Parathyroid adenoma (tissue), 2 donors: ENCODE data around the gene ACP2.

ENCODE experiments used
- H2AFZ ChIP-seq: fragments of 300-600 bp; sonication (generic); one replicate; pipeline ENCODE4 v1.7.0; 2017; ENCODE audit warnings: antibody characterized with exemption, mild to moderate bottlenecking
- H3K27ac ChIP-seq: fragments of 300-600 bp; sonication (generic); one replicate; pipeline ENCODE4 v1.7.0; 2017
- H3K27me3 ChIP-seq: fragments of 300-600 bp; sonication (generic); one replicate; pipeline ENCODE4 v1.7.0; 2017; ENCODE audit warnings: low read length; ENCODE audit not compliant: control insufficient read depth, insufficient read depth
- H3K36me3 ChIP-seq: fragments of 300-600 bp; sonication (generic); one replicate; pipeline ENCODE4 v1.7.0; 2017; ENCODE audit warnings: low read length; ENCODE audit not compliant: control insufficient read depth, insufficient read depth
- H3K4me1 ChIP-seq: fragments of 300-600 bp; sonication (generic); one replicate; pipeline ENCODE4 v1.7.0; 2017; ENCODE audit warnings: control low read depth
- H3K4me2 ChIP-seq: fragments of 300-600 bp; sonication (generic); one replicate; pipeline ENCODE4 v1.7.0; 2017; ENCODE audit warnings: low read length
- H3K4me3 ChIP-seq: fragments of 300-600 bp; sonication (generic); one replicate; pipeline ENCODE4 v1.7.0; 2017; ENCODE audit warnings: low read depth, low read length
- H3K79me2 ChIP-seq: fragments of 300-600 bp; sonication (generic); one replicate; pipeline ENCODE4 v1.7.0; 2017; ENCODE audit warnings: control low read depth
- H3K9ac ChIP-seq: fragments of 300-600 bp; sonication (generic); one replicate; pipeline ENCODE4 v1.7.0; 2017; ENCODE audit warnings: mild to moderate bottlenecking
- H3K9me3 ChIP-seq: fragments of 300-600 bp; sonication (generic); one replicate; pipeline ENCODE4 v1.7.0; 2017; ENCODE audit warnings: low read length; ENCODE audit not compliant: control insufficient read depth
- CTCF ChIP-seq: fragments of 300-600 bp; sonication (generic); IDR thresholded peaks from one replicate; pipeline ENCODE4 v1.7.0; 2017; ENCODE audit warnings: antibody characterized with exemption, mild to moderate bottlenecking
- donor health status: primary hyperparathyroidism.

Gene ACP2

GRCh38 chr11:47264521-47264920 is 15.9 kb upstream of the ACP2 start:
- Histone ChIP-seq H3K4me3 (no peak overlapping the region), H3K36me3 (no peaks in the 10 kb centered on the region), H3K9me3 (no peaks in the 10 kb centered on the region), H3K27me3 (no peaks in the 10 kb centered on the region), H3K27ac (no peak overlapping the region), H3K4me1 (no peaks in the 10 kb centered on the region), H3K79me2 (no peaks in the 10 kb centered on the region), H3K4me2 (no peak overlapping the region), H3K9ac (no peak overlapping the region), H2AFZ (no peak overlapping the region)
- TF ChIP-seq CTCF = no peak

- Histone ChIP-seq H3K4me1 (no peaks in the 10 kb centered on the region), H3K4me3 (no peak overlapping the region), H3K36me3 (no peaks in the 10 kb centered on the region), H3K79me2 (no peaks in the 10 kb centered on the region), H3K4me2 (no peak overlapping the region), H3K9ac (no peak overlapping the region), H3K27ac (no peak overlapping the region), H3K27me3 (no peaks in the 10 kb centered on the region), H3K9me3 (no peaks in the 10 kb centered on the region), H2AFZ (no peak overlapping the region)
- no peak for TF ChIP-seq CTCF
Observed at GRCh38 chr11:47264119-47264518, 15.5 kb upstream of the ACP2 start.

GRCh38 chr11:47261291-47261800 is 12.7 kb upstream of the ACP2 start:
- H2AFZ ChIP-seq = no peak overlapping the region
- no peak overlapping the region for H3K4me2 ChIP-seq
- H3K9ac ChIP-seq = no peak overlapping the region
- H3K27me3 ChIP-seq = no peaks in the 10 kb centered on the region
- no peak for TF ChIP-seq CTCF
- H3K27ac ChIP-seq = no peak overlapping the region
- H3K79me2 ChIP-seq = peaks cover 2% of the 10 kb centered on the region
- H3K4me3 ChIP-seq = no peak overlapping the region
- no peaks in the 10 kb centered on the region for H3K36me3 ChIP-seq
- H3K4me1 ChIP-seq = no peaks in the 10 kb centered on the region
- H3K9me3 ChIP-seq = no peaks in the 10 kb centered on the region

GRCh38 chr11:47260366-47260765 is 11.8 kb upstream of the ACP2 start:
- Histone ChIP-seq H3K4me2 (no peak overlapping the region), H3K9ac (no peak overlapping the region), H3K27me3 (no peaks in the 10 kb centered on the region), H3K27ac (no peak overlapping the region), H3K79me2 (peaks cover 2% of the 10 kb centered on the region), H3K4me1 (no peaks in the 10 kb centered on the region), H2AFZ (no peak overlapping the region), H3K9me3 (no peaks in the 10 kb centered on the region), H3K36me3 (no peaks in the 10 kb centered on the region), H3K4me3 (no peak overlapping the region)
- TF ChIP-seq CTCF = no peak

GRCh38 chr11:47259232-47259977 is 10.8 kb upstream of the ACP2 start:
- H3K27me3 ChIP-seq = no peaks in the 10 kb centered on the region
- no peak overlapping the region for H3K4me3 ChIP-seq
- peaks cover 2% of the 10 kb centered on the region for H3K79me2 ChIP-seq
- H3K9ac ChIP-seq = no peak overlapping the region
- H3K4me2 ChIP-seq = no peak overlapping the region
- no peaks in the 10 kb centered on the region for H3K9me3 ChIP-seq
- no peak overlapping the region for H3K27ac ChIP-seq
- H3K36me3 ChIP-seq = no peaks in the 10 kb centered on the region
- H3K4me1 ChIP-seq = no peaks in the 10 kb centered on the region
- H2AFZ ChIP-seq = no peak overlapping the region
- TF ChIP-seq CTCF = peak; percentile 28
